RWPE1 (cell line): ENCODE results near the gene CIZ1.
A peak's percentile ranks its signal among the peaks of the same experiment; 100 is the strongest.
"Not testable (repeated sequence)": the region's sequence is repeated elsewhere in the genome, so short reads cannot be mapped to it uniquely, and the experiment has no call there.

Source experiments
- CTCF ChIA-PET: fragments of 350-600 bp; sonication (Branson Sonifier 250); formaldehyde crosslinking; extraction: SDS; loops from one replicate; lab custom pipeline; 2021; lab: Yijun Ruan, JAX
- POLR2A ChIA-PET: fragments of 400-600 bp; formaldehyde crosslinking; extraction: SDS; loops from one replicate; lab custom pipeline; 2020; ENCODE audit warnings: antibody characterized with exemption; ENCODE audit not compliant: low non-redundant PET; lab: Yijun Ruan, JAX
- DNase-seq: peaks from one replicate; pipeline ENCODE4 v3.0.0; 2012; ENCODE audit warnings: low spot score
- H3K27ac ChIP-seq: fragments of 450-650 bp; 2 replicates; pipeline ENCODE4 v1.5.1; 2017
- TF ChIP-seq, protein P1 (sequence below): fragments of 450-650 bp; conservative IDR thresholded peaks from 2 replicates; pipeline ENCODE4 v1.5.1; 2017; ENCODE audit warnings: low read depth, mild to moderate bottlenecking

CIZ1 gene

GRCh38 chr9:128182893-128183588, 8.3 kb downstream of the CIZ1 start:
- POLR2A ChIA-PET: interaction anchor here (0.7 to 1.2 kb wide), 2 partner anchors 10 to 57 kb away, joined by 3 read pairs; no protein-coding TSS in a partner anchor
- peak overlapping the region; percentile 7 for H3K27ac ChIP-seq
- TF ChIP-seq, protein P1, sequence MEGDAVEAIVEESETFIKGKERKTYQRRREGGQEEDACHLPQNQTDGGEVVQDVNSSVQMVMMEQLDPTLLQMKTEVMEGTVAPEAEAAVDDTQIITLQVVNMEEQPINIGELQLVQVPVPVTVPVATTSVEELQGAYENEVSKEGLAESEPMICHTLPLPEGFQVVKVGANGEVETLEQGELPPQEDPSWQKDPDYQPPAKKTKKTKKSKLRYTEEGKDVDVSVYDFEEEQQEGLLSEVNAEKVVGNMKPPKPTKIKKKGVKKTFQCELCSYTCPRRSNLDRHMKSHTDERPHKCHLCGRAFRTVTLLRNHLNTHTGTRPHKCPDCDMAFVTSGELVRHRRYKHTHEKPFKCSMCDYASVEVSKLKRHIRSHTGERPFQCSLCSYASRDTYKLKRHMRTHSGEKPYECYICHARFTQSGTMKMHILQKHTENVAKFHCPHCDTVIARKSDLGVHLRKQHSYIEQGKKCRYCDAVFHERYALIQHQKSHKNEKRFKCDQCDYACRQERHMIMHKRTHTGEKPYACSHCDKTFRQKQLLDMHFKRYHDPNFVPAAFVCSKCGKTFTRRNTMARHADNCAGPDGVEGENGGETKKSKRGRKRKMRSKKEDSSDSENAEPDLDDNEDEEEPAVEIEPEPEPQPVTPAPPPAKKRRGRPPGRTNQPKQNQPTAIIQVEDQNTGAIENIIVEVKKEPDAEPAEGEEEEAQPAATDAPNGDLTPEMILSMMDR: no peak
- no peak for DNase-seq
- CTCF ChIA-PET: interaction anchor here (0.6 to 0.9 kb wide), 3 partner anchors 12 to 90 kb away, joined by 3 to 4 read pairs (median 3); no protein-coding TSS in a partner anchor

DNA sequence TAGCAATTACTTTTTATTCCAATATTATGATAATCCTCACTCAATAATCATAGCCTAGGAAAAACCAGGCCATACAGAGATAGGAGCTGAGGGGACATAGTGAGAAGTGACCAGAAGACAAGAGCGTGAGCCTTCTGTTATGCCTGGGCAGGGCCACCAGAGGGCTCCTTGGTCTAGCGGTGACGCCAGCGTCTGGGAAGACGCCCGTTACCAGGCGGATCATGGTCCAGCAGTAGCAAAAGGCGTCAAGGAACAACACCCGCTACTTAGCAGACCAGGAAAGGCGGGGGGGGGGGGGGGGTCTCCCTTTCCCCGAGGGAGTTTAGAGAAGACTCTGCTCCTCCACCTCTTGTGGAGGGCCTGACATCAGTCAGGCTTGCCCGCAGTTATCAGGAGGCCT, 9.9 kb downstream of the CIZ1 start:
- H3K27ac ChIP-seq, DNase-seq, CTCF ChIA-PET: not testable (repeated sequence)
- POLR2A ChIA-PET: interaction anchor here (0.6 kb wide), 1 partner anchor 52 kb away, joined by 3 read pairs; no protein-coding TSS in a partner anchor

DNA sequence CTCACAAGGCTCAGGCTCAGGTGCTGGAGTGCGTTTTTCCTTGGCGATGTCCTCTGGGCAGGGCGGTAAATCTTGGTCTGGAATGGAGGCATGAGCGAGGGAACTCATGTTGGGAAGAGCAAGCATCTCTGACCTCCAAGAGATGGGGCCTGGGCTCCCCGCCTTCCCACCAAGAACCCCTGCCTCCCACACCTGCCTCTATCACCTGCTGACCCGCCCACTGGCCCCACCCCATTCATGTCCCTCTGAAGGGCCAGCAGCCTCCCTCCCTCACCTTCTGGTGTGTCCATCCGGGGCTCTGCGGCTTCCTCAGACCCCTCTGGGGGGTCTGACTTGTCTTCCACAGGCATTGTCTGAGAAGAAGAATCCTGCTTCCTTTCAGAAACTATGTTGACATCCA, 10.9 kb downstream of the CIZ1 start:
- DNase-seq: no peak
- ChIA-PET POLR2A (no interaction called here), CTCF (interaction anchor here (1.8 kb wide), 1 partner anchor 11 kb away, joined by 5 read pairs; the partner anchor contains the start of gene CIZ1)
- TF ChIP-seq, protein P1: no peak
- no peak overlapping the region for H3K27ac ChIP-seq

GRCh38 chr9:128180001-128180400, 11.4 kb downstream of the CIZ1 start:
- H3K27ac ChIP-seq: no peak overlapping the region
- TF ChIP-seq, protein P1: no peak
- POLR2A ChIA-PET: interaction anchor here (1.6 kb wide), 1 partner anchor 10 kb away, joined by 9 read pairs; no protein-coding TSS in a partner anchor
- DNase-seq: no peak
- CTCF ChIA-PET: interaction anchor here (0.6 to 1.8 kb wide), 2 partner anchors 11 to 33 kb away, joined by 3 to 5 read pairs; partner anchors contain the start of gene CIZ1

DNA sequence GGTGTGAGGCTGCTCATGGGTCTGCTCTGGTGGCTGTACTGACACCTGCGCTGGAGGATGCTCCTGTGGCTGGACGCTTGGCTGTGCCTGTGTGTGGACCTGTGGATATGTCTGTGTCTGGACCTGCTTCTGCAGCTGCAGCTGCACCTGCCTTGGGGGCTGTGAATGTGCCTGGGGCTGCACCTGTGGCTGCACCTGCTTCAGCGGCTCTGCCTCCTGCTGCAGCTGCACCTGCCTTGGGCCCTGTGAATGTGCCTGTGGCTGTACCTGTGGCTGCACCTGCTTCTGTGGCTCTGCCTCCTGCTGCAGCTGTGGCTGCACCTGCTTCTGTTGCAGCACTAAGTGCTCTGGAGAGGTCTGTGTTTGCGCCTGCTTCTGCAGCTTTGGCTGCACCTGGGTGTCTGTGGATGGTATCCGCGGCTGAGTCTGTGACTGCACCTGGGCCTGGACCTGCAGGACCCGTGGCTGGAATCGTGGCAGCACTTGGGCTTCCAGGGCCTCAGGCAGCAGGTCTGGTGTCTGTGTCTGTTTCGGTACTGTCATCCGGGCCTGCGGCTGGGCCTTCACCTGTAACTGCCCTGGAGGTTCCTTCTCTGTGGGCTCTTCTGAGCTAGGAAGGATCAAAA, 12.5 kb downstream of the CIZ1 start:
- no peak for DNase-seq
- CTCF ChIA-PET: interaction anchor here (1.1 to 1.8 kb wide), 2 partner anchors 9 to 12 kb away, joined by 4 to 5 read pairs; partner anchors contain the start of gene CIZ1
- H3K27ac ChIP-seq: no peak overlapping the region
- TF ChIP-seq, protein P1: no peak
- POLR2A ChIA-PET: interaction anchor here (1.1 to 1.6 kb wide), 2 partner anchors 11 to 13 kb away, joined by 5 to 9 read pairs; no protein-coding TSS in a partner anchor

GRCh38 chr9:128175726-128176125, 15.6 kb downstream of the CIZ1 start:
- POLR2A ChIA-PET: interaction anchor here (1.1 kb wide), 1 partner anchor 12 kb away, joined by 3 read pairs; no protein-coding TSS in a partner anchor
- TF ChIP-seq, protein P1: no peak
- peak overlapping the region; percentile 52 for H3K27ac ChIP-seq
- no peak for DNase-seq
- CTCF ChIA-PET: interaction anchor here (0.9 to 1.1 kb wide), 2 partner anchors 15 to 60 kb away, joined by 3 to 4 read pairs; partner anchors contain the start of gene CIZ1
